Measurements from ENCODE around the gene PARP12. TPM values are rescaled to one million over a fixed set of nuclear protein-coding genes. Genes with fewer than 3 reads are reported as not detected.

The PARP12 gene
- polyA plus RNA-seq, 5 donors, result 27.0 to 36.3 (median 29.9) TPM

Other genes with a start within 250 kb of the PARP12 start
- 1 to 10 TPM; 6.9 to 9.8 (median 9.0) TPM for gene TBXAS1, start 233.7 kb downstream of the PARP12 start, polyA plus RNA-seq (ENCODE audit: insufficient read depth in 1 of 5, insufficient read length in 5 of 5, low replicate concordance in 1 of 5)
- 10 to 100 TPM in 4 of 5 donors, 1 to 10 TPM in 1; 9.4 to 18.4 (median 15.5) TPM for gene KDM7A, start 114.0 kb upstream of the PARP12 start, polyA plus RNA-seq (ENCODE audit: insufficient read depth in 1 of 5, insufficient read length in 5 of 5, low replicate concordance in 1 of 5)